PC-9 (cell line): ENCODE measurements around the gene SFT2D1. TPM values are rescaled to one million over a fixed set of nuclear protein-coding genes. Genes with fewer than 3 reads are reported as not detected.
"Not testable (repeated sequence)": the region's sequence is repeated elsewhere in the genome, so short reads cannot be mapped to it uniquely, and the experiment has no call there.

Experiments used
- BruUV-seq: library from RNA; stranded (reverse); fragments of 400-500 nt; replicated peaks from 2 replicates; lab custom pipeline; 2021; lab: Mats Ljungman, UMichigan
- CTCF ChIA-PET: fragments of 300-600 bp; sonication (Branson Sonifier 250); formaldehyde crosslinking; loops from one replicate; lab custom pipeline; 2022; ENCODE audit warnings: antibody characterized with exemption; lab: Charles Lee
- POLR2A ChIA-PET: fragments of 300-600 bp; sonication (Branson Sonifier 250); formaldehyde crosslinking; loops from one replicate; lab custom pipeline; 2022; ENCODE audit warnings: antibody characterized with exemption; ENCODE audit not compliant: unreplicated experiment; lab: Charles Lee
- DNase-seq, 2 experiments: peaks; one replicate each; pipeline versions ENCODE4 v3.0.0 to v3.0.0-alpha.2; 2015 to 2022; ENCODE audit warnings: mixed read lengths in 1 of 2
- H2AFZ ChIP-seq: fragments of 200-600 bp; sonication (generic); 2 replicates; pipeline ENCODE4 v1.8.1; 2017; ENCODE audit warnings: antibody characterized with exemption
- H3F3A ChIP-seq: fragments of 200-600 bp; sonication (generic); 2 replicates; pipeline ENCODE4 v1.8.1; 2017; ENCODE audit warnings: antibody characterized with exemption, mild to moderate bottlenecking, low read depth; ENCODE audit not compliant: insufficient read depth
- H3K27ac ChIP-seq: fragments of 200-600 bp; sonication (generic); 2 replicates; pipeline ENCODE4 v1.6.1; 2016; ENCODE audit warnings: mixed run types
- H3K27me3 ChIP-seq: fragments of 200-600 bp; sonication (generic); 2 replicates; pipeline ENCODE4 v1.6.1; 2016; ENCODE audit warnings: low read depth, mixed run types; ENCODE audit not compliant: insufficient read depth
- H3K36me3 ChIP-seq: fragments of 200-600 bp; sonication (generic); 2 replicates; pipeline ENCODE4 v1.6.1; 2016; ENCODE audit warnings: low read depth, mixed run types
- H3K4me1 ChIP-seq: fragments of 200-600 bp; sonication (generic); replicated peaks from 2 replicates; pipeline ENCODE4 v1.6.1; 2016; ENCODE audit warnings: mixed run types; ENCODE audit not compliant: insufficient read depth
- H3K4me2 ChIP-seq: fragments of 200-600 bp; sonication (generic); 2 replicates; pipeline ENCODE4 v1.6.1; 2017; ENCODE audit warnings: mixed run types
- H3K4me3 ChIP-seq: fragments of 200-600 bp; sonication (generic); 2 replicates; pipeline ENCODE4 v1.6.1; 2016; ENCODE audit warnings: mixed run types
- H3K79me2 ChIP-seq: fragments of 200-600 bp; sonication (generic); 2 replicates; pipeline ENCODE4 v1.6.1; 2017; ENCODE audit warnings: low read depth, mixed run types
- H3K9me2 ChIP-seq: fragments of 200-600 bp; sonication (generic); 2 replicates; pipeline ENCODE4 v1.8.1; 2017; ENCODE audit warnings: mild to moderate bottlenecking; ENCODE audit not compliant: insufficient read depth
- H3K9me3 ChIP-seq: fragments of 200-600 bp; sonication (generic); 2 replicates; pipeline ENCODE4 v1.8.1; 2016; ENCODE audit warnings: low read depth; ENCODE audit not compliant: insufficient read depth
- H4K20me1 ChIP-seq: fragments of 200-600 bp; sonication (generic); 2 replicates; pipeline ENCODE4 v1.8.1; 2017; ENCODE audit not compliant: insufficient read depth
- CTCF ChIP-seq: fragments of 200-600 bp; sonication (generic); conservative IDR thresholded peaks from 2 replicates; pipeline ENCODE4 v1.6.1; 2017; ENCODE audit warnings: mixed run types, antibody characterized with exemption, mild to moderate bottlenecking, moderate library complexity
- EZH2 ChIP-seq: fragments of 200-600 bp; sonication (generic); IDR thresholded peaks from 2 replicates; pipeline ENCODE4 v1.8.0; 2017; ENCODE audit warnings: antibody characterized with exemption, low read depth
- intact Hi-C: fragments of 100-400 bp; cut with micrococcal nuclease; formaldehyde crosslinking; loops from one replicate; pipeline ENCODE4 v1.10.0; 2022; ENCODE audit not compliant: unreplicated experiment
- total RNA-seq: library from RNA; stranded (reverse); gene quantifications from 2 replicates; pipeline ENCODE4 v1.2.3, GENCODE V29; 2021

SFT2D1 gene
- total RNA-seq, 1 experiment from 2014 or later: 39.9 TPM

DNA sequence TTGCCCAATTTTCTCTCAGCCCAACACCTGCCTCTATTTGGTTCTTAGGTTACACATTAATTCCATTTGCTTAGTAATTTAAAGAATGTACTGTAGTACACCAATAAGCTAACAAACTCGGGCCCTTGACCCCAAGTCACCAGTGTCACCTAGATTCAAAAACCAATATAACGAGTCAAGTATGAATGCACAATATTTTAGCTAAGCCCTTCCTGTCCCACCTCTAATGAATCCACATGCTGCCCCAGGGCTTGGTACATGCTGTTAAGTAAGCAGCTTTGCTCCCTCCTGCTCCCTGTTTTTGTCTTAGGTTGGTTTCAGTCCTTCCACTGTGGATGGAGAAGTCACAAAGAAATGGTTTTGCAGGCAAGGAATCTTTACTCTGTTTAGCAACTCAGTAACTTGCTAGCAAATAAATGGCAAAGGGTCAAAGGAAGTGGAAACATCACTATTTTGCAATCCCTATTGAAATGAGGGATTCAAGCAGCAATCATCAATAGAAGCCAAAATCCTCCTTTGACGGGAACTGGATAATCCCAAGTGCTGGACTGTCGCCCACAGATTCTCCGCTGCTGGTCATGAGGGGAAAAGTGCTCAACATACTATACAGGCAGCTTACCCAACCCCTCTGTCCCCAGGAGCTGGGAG, 45.4 kb upstream of the SFT2D1 start:
- CTCF ChIA-PET: no interaction called here
- H4K20me1 ChIP-seq: no peaks in the 10 kb centered on the region
- intact Hi-C loops: no loop called here

DNA sequence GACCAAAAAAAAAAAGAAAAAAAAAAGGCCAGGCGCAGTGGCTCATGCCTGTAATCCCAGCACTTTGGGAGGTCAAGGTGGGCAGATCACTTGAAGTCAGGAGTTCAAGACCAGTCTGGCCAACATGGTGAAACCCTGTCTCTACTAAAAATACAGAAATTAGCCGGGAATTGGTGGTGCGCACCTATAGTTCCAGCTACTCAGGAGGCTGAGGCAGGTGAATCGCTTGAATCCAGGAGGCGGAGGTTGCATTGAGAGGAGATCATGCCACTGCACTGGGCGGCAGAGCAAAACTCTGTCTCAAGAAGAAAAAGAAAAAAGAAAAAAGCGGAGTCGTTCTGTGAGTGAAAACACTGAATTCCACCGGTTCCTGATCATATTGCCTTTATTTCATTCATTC, 44.8 kb upstream of the SFT2D1 start:
- H3K79me2 ChIP-seq, H4K20me1 ChIP-seq, H3K27ac ChIP-seq, H3K27me3 ChIP-seq, DNase-seq, H3K4me2 ChIP-seq, H3K4me3 ChIP-seq, H3K9me3 ChIP-seq, H3K9me2 ChIP-seq, POLR2A ChIA-PET, CTCF ChIA-PET, H3K36me3 ChIP-seq, H3K4me1 ChIP-seq, H2AFZ ChIP-seq, BruUV-seq, intact Hi-C loops: not testable (repeated sequence)
- peaks cover 18% of the 10 kb centered on the region for H3F3A ChIP-seq

More for the DNA sequence above, 45.4 kb upstream of the SFT2D1 start:
- Histone ChIP-seq H3F3A (peaks cover 18% of the 10 kb centered on the region), H3K9me3 (no peaks in the 10 kb centered on the region), H3K27ac (no peak overlapping the region), H3K36me3 (no peaks in the 10 kb centered on the region), H3K79me2 (no peaks in the 10 kb centered on the region), H3K27me3 (no peaks in the 10 kb centered on the region; the same call in 1 of the 2 replicates), H3K9me2 (no peaks in the 10 kb centered on the region), H3K4me1 (no peaks in the 10 kb centered on the region), H3K4me2 (no peak overlapping the region), H2AFZ (no peak overlapping the region), H3K4me3 (no peak overlapping the region)
- DNase-seq: peak in 1 of 2 experiments; percentile 48
- no TSS peak for BruUV-seq
- POLR2A ChIA-PET: no interaction called here
- TF ChIP-seq CTCF (no peak), EZH2 (no peak)

DNA sequence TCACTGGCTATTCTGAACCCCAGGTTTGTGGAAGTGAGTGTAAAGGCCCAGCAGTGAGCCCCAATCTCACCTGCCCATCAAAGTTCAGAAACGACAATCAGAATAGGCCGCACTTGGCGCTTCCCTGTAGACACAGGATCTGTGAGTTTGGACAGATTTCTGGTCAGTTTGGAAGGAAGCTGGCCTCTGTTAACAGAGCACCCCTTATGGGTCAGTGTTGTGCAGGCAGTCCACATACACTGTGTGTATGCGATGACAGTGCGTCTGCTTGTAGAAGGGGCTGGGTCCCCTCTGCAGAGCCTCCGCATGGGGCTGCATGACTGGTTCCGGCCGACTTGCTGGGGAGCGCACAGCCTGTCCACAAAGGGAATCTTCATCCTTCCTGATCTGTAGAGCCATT, 43.8 kb upstream of the SFT2D1 start:
- intact Hi-C loops: no loop called here
- Histone ChIP-seq H3K9me2 (no peaks in the 10 kb centered on the region), H4K20me1 (no peaks in the 10 kb centered on the region), H3K79me2 (no peaks in the 10 kb centered on the region), H3K4me2 (no peak overlapping the region), H3K27ac (no peak overlapping the region), H3K9me3 (no peaks in the 10 kb centered on the region), H2AFZ (no peak overlapping the region), H3K4me3 (no peak overlapping the region), H3F3A (peaks cover 18% of the 10 kb centered on the region), H3K36me3 (no peaks in the 10 kb centered on the region), H3K4me1 (0 out of 2 replicates have a peak, but pooled peaks cover 3% of the 10 kb centered on the region), H3K27me3 (no peaks in the 10 kb centered on the region)
- ChIA-PET POLR2A (no interaction called here), CTCF (no interaction called here)
- no peak for TF ChIP-seq EZH2
- no peak for DNase-seq
- no TSS peak for BruUV-seq

DNA sequence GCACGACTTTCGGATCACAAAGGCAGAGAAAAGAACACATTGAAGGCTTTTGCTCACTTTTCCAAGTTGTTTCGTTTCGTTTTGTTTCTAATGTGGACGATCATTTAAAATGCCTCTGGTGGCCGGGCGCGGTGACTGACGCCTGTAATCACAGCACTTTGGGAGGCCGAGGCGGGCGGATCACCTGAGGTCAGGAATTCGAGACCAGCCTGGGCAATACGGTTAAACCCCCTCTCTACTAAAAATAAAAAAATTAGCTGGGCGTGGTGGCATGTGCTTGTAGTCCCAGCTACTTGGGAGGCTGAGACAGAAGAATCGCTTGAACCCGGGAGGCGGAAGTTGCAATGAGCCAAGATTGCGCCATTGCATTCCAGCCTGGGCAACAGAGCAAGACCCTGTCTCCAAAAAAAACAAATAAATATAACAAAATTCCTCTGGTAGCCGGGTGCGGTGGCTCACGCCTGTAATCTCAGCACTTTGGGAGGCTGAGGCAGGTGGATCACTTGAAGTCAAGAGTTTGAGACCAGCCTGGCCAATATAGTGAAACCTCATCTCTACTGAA, 41.5 kb upstream of the SFT2D1 start:
- peak; percentile 33; the same call in 1 of the 2 replicates for TF ChIP-seq CTCF
- H3K79me2 ChIP-seq, POLR2A ChIA-PET, H3K4me1 ChIP-seq, H4K20me1 ChIP-seq, H3K36me3 ChIP-seq, CTCF ChIA-PET, H3K9me3 ChIP-seq, H3K9me2 ChIP-seq, H3K27me3 ChIP-seq, BruUV-seq: not testable (repeated sequence)
- Histone ChIP-seq H3K4me3 (peak overlapping the region; percentile 97), H3F3A (peaks cover 18% of the 10 kb centered on the region), H3K4me2 (peak overlapping the region; percentile 82), H3K27ac (peak overlapping the region; percentile 80), H2AFZ (peak overlapping the region; percentile 94)
- intact Hi-C loops: loop anchor here (2.0 to 5.0 kb wide), 4 partner anchors 41 to 615 kb away; partner anchors contain the start of genes CEP43, RPS6KA2 and SFT2D1
- DNase-seq: peak in 1 of 2 experiments; percentile 31
